ENCODE results near the gene EPN2. TPM values are rescaled to one million over a fixed set of nuclear protein-coding genes. Genes with fewer than 3 reads are reported as not detected.

EPN2 gene
- polyA plus RNA-seq, 1 of the 3 experiments (the other 2 are of a cell fraction): 38.9 TPM

DNA sequence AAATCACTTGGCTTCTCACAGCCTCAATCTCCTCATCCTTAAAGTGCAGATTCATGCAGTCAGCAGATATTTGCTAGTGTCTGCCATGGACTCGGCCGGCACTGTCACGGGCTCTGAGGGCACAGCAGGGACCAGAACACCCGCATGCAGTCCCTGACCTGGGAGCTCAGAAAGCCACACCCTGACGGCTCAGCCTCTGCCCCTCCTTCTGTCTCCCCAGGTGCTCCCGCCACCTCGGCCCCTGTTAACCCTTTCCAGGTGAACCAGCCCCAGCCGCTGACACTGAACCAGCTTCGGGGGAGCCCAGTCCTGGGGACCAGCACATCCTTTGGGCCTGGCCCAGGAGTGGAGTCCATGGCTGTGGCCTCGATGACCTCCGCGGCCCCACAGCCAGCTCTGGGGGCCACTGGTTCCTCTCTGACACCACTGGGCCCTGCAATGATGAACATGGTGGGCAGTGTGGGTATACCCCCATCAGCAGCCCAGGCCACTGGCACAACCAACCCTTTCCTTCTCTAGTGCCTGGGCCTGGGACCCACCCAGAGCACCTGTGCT, 96.6 kb downstream of the EPN2 start:
- H3F3A ChIP-seq (replicated peaks; ENCODE audit: insufficient read depth): peaks cover 8% of the 10 kb centered on the region
- no peaks in the 10 kb centered on the region for H3K9me2 ChIP-seq
- WGBS (ENCODE audit: low lambda C conversion rate): 94% methylated on average over 9 of the region's 12 CpGs
- CTCF ChIA-PET: interaction anchor here (1.0 to 1.7 kb wide), 3 partner anchors 12 to 29 kb away, joined by 3 to 6 read pairs (median 5); partner anchors contain the start of gene B9D1
- H4K20me1 ChIP-seq (ENCODE audit: insufficient read depth): no peaks in the 10 kb centered on the region
- no peak for TF ChIP-seq RCOR1 (IDR thresholded peaks at IDR 0.05; ENCODE audit: low read length)
- TF ChIP-seq, protein P1, sequence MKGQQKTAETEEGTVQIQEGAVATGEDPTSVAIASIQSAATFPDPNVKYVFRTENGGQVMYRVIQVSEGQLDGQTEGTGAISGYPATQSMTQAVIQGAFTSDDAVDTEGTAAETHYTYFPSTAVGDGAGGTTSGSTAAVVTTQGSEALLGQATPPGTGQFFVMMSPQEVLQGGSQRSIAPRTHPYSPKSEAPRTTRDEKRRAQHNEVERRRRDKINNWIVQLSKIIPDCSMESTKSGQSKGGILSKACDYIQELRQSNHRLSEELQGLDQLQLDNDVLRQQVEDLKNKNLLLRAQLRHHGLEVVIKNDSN (IDR thresholded peaks at IDR 0.05; ENCODE audit: borderline replicate concordance, low read depth): no peak
- TF ChIP-seq, protein P2, sequence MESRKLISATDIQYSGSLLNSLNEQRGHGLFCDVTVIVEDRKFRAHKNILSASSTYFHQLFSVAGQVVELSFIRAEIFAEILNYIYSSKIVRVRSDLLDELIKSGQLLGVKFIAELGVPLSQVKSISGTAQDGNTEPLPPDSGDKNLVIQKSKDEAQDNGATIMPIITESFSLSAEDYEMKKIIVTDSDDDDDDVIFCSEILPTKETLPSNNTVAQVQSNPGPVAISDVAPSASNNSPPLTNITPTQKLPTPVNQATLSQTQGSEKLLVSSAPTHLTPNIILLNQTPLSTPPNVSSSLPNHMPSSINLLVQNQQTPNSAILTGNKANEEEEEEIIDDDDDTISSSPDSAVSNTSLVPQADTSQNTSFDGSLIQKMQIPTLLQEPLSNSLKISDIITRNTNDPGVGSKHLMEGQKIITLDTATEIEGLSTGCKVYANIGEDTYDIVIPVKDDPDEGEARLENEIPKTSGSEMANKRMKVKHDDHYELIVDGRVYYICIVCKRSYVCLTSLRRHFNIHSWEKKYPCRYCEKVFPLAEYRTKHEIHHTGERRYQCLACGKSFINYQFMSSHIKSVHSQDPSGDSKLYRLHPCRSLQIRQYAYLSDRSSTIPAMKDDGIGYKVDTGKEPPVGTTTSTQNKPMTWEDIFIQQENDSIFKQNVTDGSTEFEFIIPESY (IDR thresholded peaks at IDR 0.05; ENCODE audit: borderline replicate concordance, low read depth): no peak
- no peak for TF ChIP-seq FOSL2 (IDR thresholded peaks at IDR 0.05; ENCODE audit: borderline replicate concordance, low read depth)
- TF ChIP-seq SIN3A (IDR thresholded peaks at IDR 0.05; ENCODE audit: borderline replicate concordance, low read depth, low read length): no peak
- no peak for TF ChIP-seq POLR2AphosphoS5 (IDR thresholded peaks at IDR 0.05; ENCODE audit: low read depth, low read length)
- TF ChIP-seq, protein P3, sequence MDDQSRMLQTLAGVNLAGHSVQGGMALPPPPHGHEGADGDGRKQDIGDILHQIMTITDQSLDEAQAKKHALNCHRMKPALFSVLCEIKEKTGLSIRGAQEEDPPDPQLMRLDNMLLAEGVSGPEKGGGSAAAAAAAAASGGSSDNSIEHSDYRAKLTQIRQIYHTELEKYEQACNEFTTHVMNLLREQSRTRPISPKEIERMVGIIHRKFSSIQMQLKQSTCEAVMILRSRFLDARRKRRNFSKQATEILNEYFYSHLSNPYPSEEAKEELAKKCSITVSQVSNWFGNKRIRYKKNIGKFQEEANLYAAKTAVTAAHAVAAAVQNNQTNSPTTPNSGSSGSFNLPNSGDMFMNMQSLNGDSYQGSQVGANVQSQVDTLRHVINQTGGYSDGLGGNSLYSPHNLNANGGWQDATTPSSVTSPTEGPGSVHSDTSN (IDR thresholded peaks at IDR 0.05): no peak
- TF ChIP-seq, protein P4, sequence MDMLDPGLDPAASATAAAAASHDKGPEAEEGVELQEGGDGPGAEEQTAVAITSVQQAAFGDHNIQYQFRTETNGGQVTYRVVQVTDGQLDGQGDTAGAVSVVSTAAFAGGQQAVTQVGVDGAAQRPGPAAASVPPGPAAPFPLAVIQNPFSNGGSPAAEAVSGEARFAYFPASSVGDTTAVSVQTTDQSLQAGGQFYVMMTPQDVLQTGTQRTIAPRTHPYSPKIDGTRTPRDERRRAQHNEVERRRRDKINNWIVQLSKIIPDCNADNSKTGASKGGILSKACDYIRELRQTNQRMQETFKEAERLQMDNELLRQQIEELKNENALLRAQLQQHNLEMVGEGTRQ (IDR thresholded peaks at IDR 0.05; ENCODE audit: borderline replicate concordance, low read depth, low read length): no peak
- TF ChIP-seq, protein P5, sequence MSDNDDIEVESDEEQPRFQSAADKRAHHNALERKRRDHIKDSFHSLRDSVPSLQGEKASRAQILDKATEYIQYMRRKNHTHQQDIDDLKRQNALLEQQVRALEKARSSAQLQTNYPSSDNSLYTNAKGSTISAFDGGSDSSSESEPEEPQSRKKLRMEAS (IDR thresholded peaks at IDR 0.05; ENCODE audit: low read depth): no peak
- no peak for TF ChIP-seq YY1 (IDR thresholded peaks at IDR 0.05; ENCODE audit: low read depth)
- TF ChIP-seq NRF1 (IDR thresholded peaks at IDR 0.05; ENCODE audit: low read depth, low read length): no peak
- TF ChIP-seq ELF1 (IDR thresholded peaks at IDR 0.05): no peak
- no peak overlapping the region for H3K27ac ChIP-seq (ENCODE audit: low read depth in 2 of 2, low read length in 1 of 2)
- no peak for DNase-seq
- H3K9ac ChIP-seq: no peak overlapping the region
- no peak overlapping the region for H2AFZ ChIP-seq (ENCODE audit: low read depth)
- peaks cover 5 to 14% of the 10 kb centered on the region in 2 experiments; a peak in 2 of 4 replicates for H3K4me1 ChIP-seq (ENCODE audit: control insufficient read depth in 1 of 2, insufficient read depth in 2 of 2, low read depth in 1 of 2, low read length in 1 of 2)
- POLR2A ChIA-PET: no interaction called here
- H3K4me3 ChIP-seq (ENCODE audit: low read depth in 2 of 2, low read length in 1 of 2): no peak overlapping the region
- H3K4me2 ChIP-seq: no peak overlapping the region
- no peaks in the 10 kb centered on the region for H3K27me3 ChIP-seq (ENCODE audit: insufficient read depth)
- H3K79me2 ChIP-seq (ENCODE audit: insufficient read depth): no peaks in the 10 kb centered on the region
- no peaks in the 10 kb centered on the region for H3K9me3 ChIP-seq
- peaks cover 4 to 7% of the 10 kb centered on the region in 2 experiments for H3K36me3 ChIP-seq (replicated peaks in 1 of 2; ENCODE audit: control insufficient read depth in 1 of 2, insufficient read depth in 2 of 2, low read length in 1 of 2)

Data from SK-N-SH (cell line).